Thymus (tissue), 11 donors: ENCODE measurements around the gene BTRC. TPM values are rescaled to one million over a fixed set of nuclear protein-coding genes. Genes with fewer than 3 reads are reported as not detected.
"Not testable (repeated sequence)": the region's sequence is repeated elsewhere in the genome, so short reads cannot be mapped to it uniquely, and the experiment has no call there.

Experiments
- DNase-seq, 9 donors: peaks; one replicate each; pipeline ENCODE4 v3.0.0-alpha.2; 2013; ENCODE audit warnings: low spot score in 9 of 9, low read depth in 6 of 9, missing footprints in 1 of 9
- H3K27ac ChIP-seq, 2 donors: one replicate each; pipeline ENCODE4 v1.5.1; 2013; ENCODE audit warnings: control low read depth in 1 of 2, low read depth in 1 of 2, low read length in 1 of 2, mild to moderate bottlenecking in 1 of 2, moderate library complexity in 1 of 2
- H3K27me3 ChIP-seq, 2 donors: one replicate each; pipeline ENCODE4 v1.5.1; 2013; ENCODE audit warnings: low read length in 1 of 2; ENCODE audit not compliant: control insufficient read depth in 2 of 2, insufficient read depth in 1 of 2
- H3K36me3 ChIP-seq, 2 donors: one replicate each; pipeline ENCODE4 v1.5.1; 2013; ENCODE audit warnings: low read length in 1 of 2, mild to moderate bottlenecking in 1 of 2, moderate library complexity in 1 of 2; ENCODE audit not compliant: control insufficient read depth in 2 of 2, insufficient read depth in 2 of 2
- H3K4me1 ChIP-seq, 2 donors: one replicate each; pipeline ENCODE4 v1.5.1; 2013; ENCODE audit warnings: low read length in 2 of 2; ENCODE audit not compliant: control insufficient read depth in 2 of 2, insufficient read depth in 2 of 2
- H3K4me3 ChIP-seq, 2 donors: one replicate each; pipeline ENCODE4 v1.5.1; 2013; ENCODE audit warnings: low read length in 2 of 2, control low read depth in 1 of 2, mild to moderate bottlenecking in 1 of 2
- H3K9me3 ChIP-seq, 2 donors: one replicate each; pipeline ENCODE4 v1.5.1; 2013; ENCODE audit warnings: low read length in 1 of 2, mild to moderate bottlenecking in 1 of 2; ENCODE audit not compliant: control insufficient read depth in 2 of 2, insufficient read depth in 1 of 2
- WGBS: extraction: QIAGEN DNeasy Blood & Tissue Kit; methylation state at CpG from one replicate; pipeline ENCODE4 v1.1.7; 2013; 5-methylcytosine and 5-hydroxymethylcytosine counted together
- polyA plus RNA-seq: library from polyadenylated mRNA; stranded (reverse); fragments of 200-250 nt; gene quantifications from one replicate; pipeline ENCODE4 v1.2.3, GENCODE V29; 2013
- total RNA-seq: library from RNA; stranded (reverse); fragments of 120-200 nt; gene quantifications from one replicate; pipeline ENCODE4 v1.2.4, GENCODE V29; 2013
- donor health status: healthy.

The BTRC gene
- total and polyA plus RNA-seq, 2 donors = 5.0 to 5.3 TPM

GRCh38 chr10:101356132-101356531 lies 2.2 kb downstream of the BTRC start:
- no peaks in the 10 kb centered on the region for H3K36me3 ChIP-seq
- H3K27me3 ChIP-seq = peaks cover 0 to 2% of the 10 kb centered on the region in 2 donors
- peaks cover 7 to 12% of the 10 kb centered on the region in 2 donors for H3K4me1 ChIP-seq
- no peak overlapping the region for H3K4me3 ChIP-seq
- H3K27ac ChIP-seq = no peak overlapping the region
- no peaks in the 10 kb centered on the region for H3K9me3 ChIP-seq
- DNase-seq = no peak
- WGBS = 98% methylated on average over 5 of the region's 5 CpGs

DNA sequence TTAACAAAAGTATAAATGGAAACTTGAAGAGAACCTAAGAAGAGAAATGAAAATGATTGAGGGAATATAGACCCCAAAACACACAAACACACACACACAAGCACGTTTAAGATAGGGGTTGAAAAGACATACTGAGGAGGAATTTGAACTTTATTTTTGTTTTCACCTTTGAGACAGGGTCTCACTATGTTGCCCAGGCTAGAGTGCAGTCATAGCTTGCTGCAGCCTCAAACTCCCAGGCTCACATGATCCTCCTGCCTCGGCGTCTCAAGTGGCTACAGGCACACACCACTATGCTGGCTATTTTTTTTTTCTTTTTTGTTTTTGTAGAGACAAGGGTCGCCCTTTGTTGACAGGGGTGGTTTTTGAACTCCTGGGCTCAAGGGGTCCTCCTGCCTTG lies 4.0 kb downstream of the BTRC start:
- Histone ChIP-seq H3K4me3 (no peak overlapping the region), H3K4me1 (peaks cover 7 to 12% of the 10 kb centered on the region in 2 donors), H3K9me3 (no peaks in the 10 kb centered on the region), H3K27ac (no peak overlapping the region), H3K36me3 (no peaks in the 10 kb centered on the region), H3K27me3 (no peaks in the 10 kb centered on the region)
- no peak for DNase-seq
- WGBS = 94% methylated on average over 4 of the region's 4 CpGs

- Histone ChIP-seq H3K4me1 (peaks cover 7 to 8% of the 10 kb centered on the region in 2 donors), H3K27ac (no peak overlapping the region), H3K36me3 (no peaks in the 10 kb centered on the region), H3K9me3 (no peaks in the 10 kb centered on the region), H3K27me3 (no peaks in the 10 kb centered on the region), H3K4me3 (no peak overlapping the region)
- DNase-seq = no peak
- 77% methylated on average over 5 of the region's 5 CpGs for WGBS
These were observed 4.8 kb downstream of the BTRC start for GRCh38 chr10:101358706-101359300.

GRCh38 chr10:101360090-101360489 lies 6.1 kb downstream of the BTRC start:
- not testable (repeated sequence) for H3K4me3 ChIP-seq, H3K9me3 ChIP-seq, DNase-seq, H3K27me3 ChIP-seq, H3K4me1 ChIP-seq, H3K27ac ChIP-seq, H3K36me3 ChIP-seq
- WGBS = 98% methylated on average over 8 of the region's 8 CpGs

GRCh38 chr10:101360841-101361240 lies 6.9 kb downstream of the BTRC start:
- H3K4me1 ChIP-seq, H3K27ac ChIP-seq, DNase-seq, H3K9me3 ChIP-seq, H3K27me3 ChIP-seq, H3K4me3 ChIP-seq, H3K36me3 ChIP-seq: not testable (repeated sequence)
- WGBS = 95% methylated on average over 4 of the region's 4 CpGs

DNA sequence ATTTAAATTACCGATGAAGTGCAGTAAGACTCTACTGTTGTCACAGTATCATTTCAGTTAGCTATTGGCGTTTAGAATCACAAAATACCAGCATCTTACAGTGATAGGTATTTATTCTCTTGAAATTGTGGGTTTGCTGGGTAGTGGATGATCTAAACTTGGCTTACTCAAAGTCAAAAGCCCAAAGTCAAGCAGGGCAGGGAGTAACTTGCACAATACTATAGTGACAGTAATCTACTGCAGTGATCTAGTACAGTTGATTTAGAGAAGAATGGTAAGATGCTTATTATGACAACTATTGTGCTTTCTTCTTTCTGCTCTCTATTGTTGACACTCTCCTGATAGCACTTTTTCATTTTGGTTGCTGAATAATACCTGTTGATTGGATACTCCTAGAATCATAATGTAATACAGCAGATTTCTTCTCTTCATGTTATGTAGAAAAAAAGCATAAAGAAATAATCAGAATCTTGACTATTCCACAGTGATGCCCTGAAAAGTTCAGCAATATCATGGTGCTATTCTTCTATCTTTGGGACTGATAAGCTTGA lies 10.0 kb downstream of the BTRC start:
- DNase-seq = no peak
- Histone ChIP-seq H3K4me3 (no peak overlapping the region), H3K4me1 (no peaks in the 10 kb centered on the region), H3K36me3 (no peaks in the 10 kb centered on the region), H3K27me3 (no peaks in the 10 kb centered on the region), H3K9me3 (no peaks in the 10 kb centered on the region), H3K27ac (no peak overlapping the region)
- 99% methylated on average over 2 of the region's 2 CpGs for WGBS

- DNase-seq = no peak
- peaks cover 0 to 5% of the 10 kb centered on the region in 2 donors for H3K36me3 ChIP-seq
- no peaks in the 10 kb centered on the region for H3K9me3 ChIP-seq
- no peaks in the 10 kb centered on the region for H3K27me3 ChIP-seq
- H3K4me3 ChIP-seq = no peak overlapping the region
- no peaks in the 10 kb centered on the region for H3K4me1 ChIP-seq
- no peak overlapping the region for H3K27ac ChIP-seq
- WGBS = 85% methylated on average over 7 of the region's 7 CpGs
These were observed 10.8 kb downstream of the BTRC start for GRCh38 chr10:101364721-101365120.

DNA sequence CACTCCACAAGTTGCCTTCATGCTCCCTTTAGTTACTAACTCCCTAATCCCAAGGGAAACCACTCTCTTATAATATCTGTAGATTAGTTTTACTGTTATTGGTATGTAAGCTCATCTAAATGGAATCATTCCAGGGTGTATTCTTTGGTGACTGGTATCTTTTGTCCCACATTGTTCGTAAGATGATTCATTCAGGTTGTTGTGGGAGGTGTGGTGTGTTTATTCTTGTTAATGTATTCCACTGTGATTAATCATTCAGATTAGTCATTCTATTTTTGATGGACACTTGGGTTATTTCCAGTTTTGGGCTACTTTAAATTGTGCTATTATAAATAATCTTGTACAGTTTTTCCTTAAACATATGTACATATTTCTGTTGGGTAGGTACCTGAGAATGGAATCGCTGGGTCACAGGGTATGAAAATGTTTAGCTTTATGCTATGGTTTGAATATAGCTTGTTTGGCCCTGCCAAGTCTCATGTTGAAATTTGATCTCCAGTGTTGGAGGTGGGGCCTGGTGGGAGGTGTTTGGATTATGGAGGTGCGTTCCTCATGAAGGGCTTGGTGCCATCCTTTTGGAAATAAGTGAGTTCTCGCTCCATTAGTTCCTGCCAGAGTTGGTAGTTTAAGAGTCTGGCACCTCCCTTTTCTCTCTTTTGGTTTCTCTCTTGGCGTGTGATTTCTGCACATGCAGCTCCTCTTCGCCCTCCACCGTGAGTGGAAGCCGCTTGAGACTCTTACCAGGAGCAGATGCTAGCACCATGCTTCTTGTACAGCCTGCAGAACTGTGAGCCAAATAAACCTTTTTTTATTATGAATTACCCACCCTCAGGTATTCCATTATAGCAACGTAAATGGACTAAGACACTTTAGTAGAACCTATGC lies 13.8 kb downstream of the BTRC start:
- no peak for DNase-seq
- no peaks in the 10 kb centered on the region for H3K4me1 ChIP-seq
- no peaks in the 10 kb centered on the region for H3K9me3 ChIP-seq
- H3K27ac ChIP-seq = no peak overlapping the region
- H3K36me3 ChIP-seq = peaks cover 0 to 8% of the 10 kb centered on the region in 2 donors
- H3K4me3 ChIP-seq = no peak overlapping the region
- 96% methylated on average over 9 of the region's 9 CpGs for WGBS
- H3K27me3 ChIP-seq = no peaks in the 10 kb centered on the region

GRCh38 chr10:101373063-101373462 lies 19.1 kb downstream of the BTRC start:
- Histone ChIP-seq H3K27me3 (no peaks in the 10 kb centered on the region), H3K4me1 (peaks cover 5% of the 10 kb centered on the region in 2 donors)
- 100% methylated on average over 1 of the region's 1 CpG for WGBS

More at GRCh38 chr10:101373063-101373462, 19.1 kb downstream of the BTRC start:
- H3K9me3 ChIP-seq = no peaks in the 10 kb centered on the region
- H3K4me3 ChIP-seq = no peak overlapping the region
- no peak overlapping the region for H3K27ac ChIP-seq
- no peak for DNase-seq
- peaks cover 0 to 10% of the 10 kb centered on the region in 2 donors for H3K36me3 ChIP-seq
